ENCODE measurements around the gene ADAD2. TPM values are rescaled to one million over a fixed set of nuclear protein-coding genes. Genes with fewer than 3 reads are reported as not detected.

Gene ADAD2
- total RNA-seq: not detected in 2 replicates

DNA sequence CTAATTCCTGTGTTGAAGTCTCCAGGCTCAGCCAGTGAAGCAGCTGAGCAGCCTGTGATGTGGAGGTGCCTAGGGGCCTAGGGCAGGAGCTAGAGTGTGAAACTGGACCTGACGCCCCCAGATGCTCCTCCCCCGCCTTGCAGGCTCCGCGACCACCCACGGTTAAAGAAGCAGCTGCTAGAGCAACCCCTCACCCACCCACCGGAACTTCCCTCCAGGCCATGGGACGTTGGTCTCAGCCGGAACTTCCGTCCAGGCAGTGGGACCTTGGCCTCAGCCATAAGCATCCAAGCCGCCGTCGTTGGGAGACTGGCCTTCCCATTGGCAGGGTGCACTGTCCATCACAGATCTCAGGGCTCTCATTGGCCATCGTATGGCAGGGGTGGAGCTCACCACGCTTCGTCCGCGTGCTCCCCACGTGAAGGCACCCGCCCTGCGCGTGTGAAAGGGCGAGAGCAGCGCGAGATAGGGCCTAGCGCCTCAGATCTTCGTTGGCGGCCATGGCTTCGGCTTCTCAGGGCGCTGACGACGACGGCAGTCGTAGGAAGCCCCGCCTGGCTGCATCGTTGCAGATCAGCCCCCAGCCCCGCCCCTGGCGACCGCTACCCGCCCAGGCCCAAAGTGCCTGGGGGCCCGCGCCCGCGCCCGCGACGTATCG, at the start of gene ADAD2:
Gene ADAD2 (plus strand): TSS at position 427 of the 658 bp plus-strand sequence. CDS start 74 bp downstream, at position 501.
- no peak for DNase-seq (ENCODE audit: low read depth)
- TF ChIP-seq, protein P1, sequence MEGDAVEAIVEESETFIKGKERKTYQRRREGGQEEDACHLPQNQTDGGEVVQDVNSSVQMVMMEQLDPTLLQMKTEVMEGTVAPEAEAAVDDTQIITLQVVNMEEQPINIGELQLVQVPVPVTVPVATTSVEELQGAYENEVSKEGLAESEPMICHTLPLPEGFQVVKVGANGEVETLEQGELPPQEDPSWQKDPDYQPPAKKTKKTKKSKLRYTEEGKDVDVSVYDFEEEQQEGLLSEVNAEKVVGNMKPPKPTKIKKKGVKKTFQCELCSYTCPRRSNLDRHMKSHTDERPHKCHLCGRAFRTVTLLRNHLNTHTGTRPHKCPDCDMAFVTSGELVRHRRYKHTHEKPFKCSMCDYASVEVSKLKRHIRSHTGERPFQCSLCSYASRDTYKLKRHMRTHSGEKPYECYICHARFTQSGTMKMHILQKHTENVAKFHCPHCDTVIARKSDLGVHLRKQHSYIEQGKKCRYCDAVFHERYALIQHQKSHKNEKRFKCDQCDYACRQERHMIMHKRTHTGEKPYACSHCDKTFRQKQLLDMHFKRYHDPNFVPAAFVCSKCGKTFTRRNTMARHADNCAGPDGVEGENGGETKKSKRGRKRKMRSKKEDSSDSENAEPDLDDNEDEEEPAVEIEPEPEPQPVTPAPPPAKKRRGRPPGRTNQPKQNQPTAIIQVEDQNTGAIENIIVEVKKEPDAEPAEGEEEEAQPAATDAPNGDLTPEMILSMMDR (IDR thresholded peaks at IDR 0.05; ENCODE audit: insufficient read depth, low read depth, low read length): no peak
- no peak within 1 kb of the TSS for H3K4me3 ChIP-seq (ENCODE audit: low read depth, low read length)

DNA sequence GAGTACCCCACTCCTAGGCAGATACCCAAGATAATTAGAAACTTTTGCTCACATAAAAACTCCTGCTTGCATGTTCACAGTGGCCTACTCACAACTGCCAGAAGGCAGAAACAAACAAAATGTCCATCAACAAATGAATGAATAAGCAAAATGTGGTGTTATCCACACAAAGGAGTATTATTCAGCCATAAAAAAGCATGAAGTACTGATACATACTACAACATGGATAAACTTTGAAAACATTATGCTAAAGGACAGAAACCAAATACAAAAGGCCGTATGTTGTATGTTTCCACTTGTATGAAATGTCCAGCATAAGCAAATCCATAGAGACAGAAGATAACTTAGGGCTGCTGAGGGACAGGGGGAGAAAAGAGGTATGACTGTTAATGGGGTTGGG, 47.9 kb upstream of the ADAD2 start:
- TF ChIP-seq, protein P1 (IDR thresholded peaks at IDR 0.05; ENCODE audit: insufficient read depth, low read depth, low read length): no peak
- no peak for DNase-seq (ENCODE audit: low read depth)
- no peak overlapping the region for H3K4me3 ChIP-seq (ENCODE audit: low read depth, low read length)

DNA sequence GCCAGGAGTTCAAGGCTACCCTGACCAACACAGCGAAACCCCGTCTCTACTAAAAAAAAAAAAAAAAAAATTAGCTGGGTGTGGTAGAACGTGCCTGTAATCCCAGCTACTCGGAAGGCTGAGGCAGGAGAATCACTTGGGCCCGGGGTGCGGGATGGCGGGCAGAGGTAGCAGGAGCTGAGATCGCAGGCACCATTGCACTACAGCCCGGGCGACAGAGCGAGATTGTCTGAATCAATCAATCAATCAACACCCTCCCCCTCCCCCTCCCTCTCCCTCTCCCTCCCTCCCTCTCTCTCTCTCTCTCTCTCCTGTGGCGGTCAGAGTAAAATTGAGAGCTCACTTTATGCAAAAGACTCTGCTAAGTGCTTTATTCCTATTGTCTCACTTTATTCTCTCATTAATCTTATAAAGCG, 47.2 kb upstream of the ADAD2 start:
- DNase-seq (ENCODE audit: low read depth): no peak
- TF ChIP-seq, protein P1 (IDR thresholded peaks at IDR 0.05; ENCODE audit: insufficient read depth, low read depth, low read length): no peak
- H3K4me3 ChIP-seq (ENCODE audit: low read depth, low read length): peak overlapping the region; percentile 85

DNA sequence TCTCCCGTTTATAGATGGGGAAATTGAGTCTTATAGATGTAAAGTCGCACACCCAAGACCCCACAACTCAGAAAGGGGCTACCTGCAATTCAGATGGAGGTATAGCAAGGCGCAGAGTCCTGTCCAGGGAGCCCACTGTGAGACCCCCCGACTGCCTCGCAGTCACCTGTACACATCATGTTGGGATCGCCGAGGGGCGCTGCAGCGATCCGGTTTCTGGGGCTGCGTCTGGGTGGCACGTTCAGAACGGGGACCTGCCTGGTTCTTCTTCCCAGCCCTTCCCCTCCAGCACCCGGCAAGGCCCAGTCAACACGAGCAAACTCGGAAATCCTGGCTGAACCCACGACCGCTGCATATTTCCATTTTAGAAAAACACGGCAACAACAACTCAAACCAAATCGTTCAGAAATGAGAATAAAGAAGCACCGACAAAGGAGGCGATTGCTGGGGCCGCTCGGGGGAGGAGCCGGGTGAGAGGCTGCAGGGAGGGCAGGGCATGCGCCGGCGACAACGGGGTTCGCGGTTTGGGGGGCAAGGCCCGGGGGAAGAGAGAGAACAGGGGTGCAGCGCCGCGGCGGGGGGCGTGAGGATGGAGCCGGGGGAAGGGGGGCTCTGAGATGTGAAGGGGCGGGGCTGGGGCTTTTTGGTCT, 46.6 kb upstream of the ADAD2 start:
- TF ChIP-seq, protein P1 (IDR thresholded peaks at IDR 0.05; ENCODE audit: insufficient read depth, low read depth, low read length): peak; percentile 21
- peak overlapping the region; percentile 85 for H3K4me3 ChIP-seq (ENCODE audit: low read depth, low read length)
- DNase-seq (ENCODE audit: low read depth): peak; percentile 17

DNA sequence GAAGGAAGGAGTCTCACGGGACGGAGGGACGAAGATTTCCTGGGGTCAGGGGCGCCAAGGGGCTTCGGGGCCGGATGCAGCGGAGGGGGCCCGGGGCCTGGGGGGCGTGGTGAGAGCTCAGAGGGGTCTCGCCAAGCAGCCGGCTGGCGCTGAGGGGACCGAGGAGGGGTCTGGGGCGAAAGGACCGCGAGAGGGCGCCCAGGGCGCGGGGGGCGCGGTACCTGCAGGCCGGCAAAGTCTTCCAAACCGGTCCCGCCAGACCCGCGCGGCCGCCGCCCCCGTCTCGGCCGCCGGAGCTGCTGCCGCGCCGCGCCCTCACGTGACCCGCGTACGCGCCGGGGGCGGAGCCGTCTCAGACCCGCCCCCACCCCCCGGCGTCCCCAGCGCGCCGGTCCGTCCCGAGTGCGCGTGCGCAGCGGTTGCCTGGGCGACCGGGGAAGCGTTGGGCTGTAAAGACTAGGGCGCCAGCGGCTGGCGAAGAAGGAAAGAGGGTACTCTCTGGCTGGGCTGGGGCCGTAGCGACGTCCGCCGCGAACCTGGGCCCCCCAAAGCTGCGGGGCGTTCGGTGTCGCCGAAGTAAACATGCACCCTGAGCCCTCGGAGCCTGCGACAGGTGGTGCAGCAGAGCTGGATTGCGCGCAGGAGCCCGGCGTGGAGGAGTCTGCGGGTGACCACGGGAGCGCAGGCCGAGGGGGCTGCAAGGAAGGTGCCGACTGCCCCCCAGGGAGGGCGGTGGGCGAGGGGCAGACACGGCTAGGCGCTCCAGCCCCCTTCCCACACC, 45.9 kb upstream of the ADAD2 start, which contains the start of the genes DNAAF1 and HSDL1:
Gene DNAAF1 (plus strand): TSS at position 450 of the 781 bp plus-strand sequence. CDS start 133 bp downstream, at position 583.
Gene HSDL1 (minus strand): TSS at position 319 of the 781 bp plus-strand sequence. CDS start 13,856 bp downstream, outside the sequence.
- peak; percentile 83 for DNase-seq (ENCODE audit: low read depth)
- peak within 1 kb of the TSS; percentile 85 for H3K4me3 ChIP-seq (ENCODE audit: low read depth, low read length)
- TF ChIP-seq, protein P1 (IDR thresholded peaks at IDR 0.05; ENCODE audit: insufficient read depth, low read depth, low read length): no peak

DNA sequence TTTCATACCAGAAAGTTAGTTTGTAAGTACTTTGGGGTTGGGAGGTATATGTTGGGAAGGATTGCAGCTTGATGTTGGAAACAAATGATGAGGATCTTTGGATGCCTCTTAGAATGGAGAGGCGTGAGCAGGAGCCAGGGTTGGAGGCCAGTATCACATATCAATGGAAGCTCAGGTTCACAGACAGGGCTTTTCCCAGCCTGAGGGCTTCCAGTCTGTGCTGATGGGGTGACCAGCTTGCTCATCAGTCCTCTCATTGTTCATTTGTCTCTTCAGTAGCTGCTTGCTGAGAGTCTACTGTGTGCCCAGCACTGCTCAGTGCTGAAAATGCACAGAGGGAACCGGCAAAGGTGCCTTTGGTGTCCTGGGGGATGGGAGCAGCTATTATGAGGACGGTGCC, 40.0 kb upstream of the ADAD2 start:
- no peak for DNase-seq (ENCODE audit: low read depth)
- TF ChIP-seq, protein P1 (IDR thresholded peaks at IDR 0.05; ENCODE audit: insufficient read depth, low read depth, low read length): no peak
- H3K4me3 ChIP-seq (ENCODE audit: low read depth, low read length): no peak overlapping the region
